HEK293 (cell line): Measurements from ENCODE around the gene KLRG1.

Experiments used
- CTCF ChIA-PET: fragments of 350-600 bp; formaldehyde crosslinking; extraction: SDS; loops from one replicate; lab custom pipeline; 2021; ENCODE audit warnings: antibody characterized with exemption; lab: Yijun Ruan, JAX
- POLR2A ChIA-PET: fragments of 300-600 bp; formaldehyde crosslinking; extraction: SDS; loops from one replicate; lab custom pipeline; 2020; ENCODE audit warnings: antibody characterized with exemption, inconsistent platforms; lab: Yijun Ruan, JAX
- H3K27ac ChIP-seq: fragments of 200-500 bp; sonication (Bioruptor generic); 2 replicates; pipeline ENCODE4 v1.5.1; 2014; ENCODE audit warnings: low read depth, low read length, control low read depth, inconsistent platforms; ENCODE audit errors: extremely low read depth
- H3K36me3 ChIP-seq, 2 experiments: fragments of 200-500 bp in 1 of 2; sonication (Bioruptor generic) in 1 of 2; 1 replicate in 1 of 2; 2 replicates in 1 of 2; pipeline ENCODE4 v1.5.1; 2014 to 2017; ENCODE audit warnings: inconsistent platforms in 2 of 2, low read length in 2 of 2; ENCODE audit not compliant: control insufficient read depth in 2 of 2, insufficient read depth in 1 of 2
- H3K4me1 ChIP-seq: fragments of 200-500 bp; sonication (Bioruptor generic); 2 replicates; pipeline ENCODE4 v1.5.1; 2014; ENCODE audit warnings: mild to moderate bottlenecking, low read length, inconsistent platforms; ENCODE audit not compliant: control insufficient read depth, insufficient read depth
- H3K4me3 ChIP-seq: 2 replicates; pipeline ENCODE4 v1.5.1; 2011; ENCODE audit warnings: low read depth, mild to moderate bottlenecking, control low read depth, low read length, moderate library complexity
- H3K9me3 ChIP-seq: fragments of 200-500 bp; sonication (Bioruptor generic); 2 replicates; pipeline ENCODE4 v1.5.1; 2014; ENCODE audit warnings: low read depth, low read length, inconsistent platforms; ENCODE audit not compliant: control insufficient read depth, insufficient read depth
- KLF9 ChIP-seq: fragments of 450-650 bp; formaldehyde crosslinking; IDR thresholded peaks from 2 replicates; pipeline ENCODE4 v1.5.1; 2016; ENCODE audit warnings: missing biosample characterization, missing genetic modification characterization, low read depth
- MEIS1 ChIP-seq: sonication (generic); formaldehyde crosslinking; IDR thresholded peaks from 2 replicates; pipeline ENCODE4 v1.8.1; 2022; ENCODE audit warnings: missing genetic modification reagents, mild to moderate bottlenecking, borderline replicate concordance
- MYNN ChIP-seq: fragments of 450-650 bp; formaldehyde crosslinking; IDR thresholded peaks from 2 replicates; pipeline ENCODE4 v1.5.1; 2016; ENCODE audit warnings: missing biosample characterization, missing genetic modification characterization, borderline replicate concordance
- REPIN1 ChIP-seq: fragments of 450-650 bp; formaldehyde crosslinking; IDR thresholded peaks from 2 replicates; pipeline ENCODE4 v1.5.1; 2017; ENCODE audit warnings: missing biosample characterization, missing genetic modification characterization, low read depth
- SCRT1 ChIP-seq: fragments of 450-650 bp; formaldehyde crosslinking; IDR thresholded peaks from 2 replicates; pipeline ENCODE4 v1.5.1; 2016; ENCODE audit warnings: missing biosample characterization, missing genetic modification characterization, borderline replicate concordance
- SP7 ChIP-seq: fragments of 450-650 bp; formaldehyde crosslinking; IDR thresholded peaks from 2 replicates; pipeline ENCODE4 v1.5.1; 2016; ENCODE audit warnings: missing biosample characterization, missing genetic modification characterization
- ZBTB20 ChIP-seq: fragments of 450-650 bp; formaldehyde crosslinking; IDR thresholded peaks from 2 replicates; pipeline ENCODE4 v1.5.1; 2016; ENCODE audit warnings: missing biosample characterization, missing genetic modification characterization
- ZEB2 ChIP-seq: fragments of 450-650 bp; formaldehyde crosslinking; IDR thresholded peaks from 2 replicates; pipeline ENCODE4 v1.5.1; 2016; ENCODE audit warnings: missing biosample characterization, missing genetic modification characterization
- ZNF133 ChIP-seq: fragments of 450-650 bp; formaldehyde crosslinking; IDR thresholded peaks from 2 replicates; pipeline ENCODE4 v1.5.1; 2016; ENCODE audit warnings: missing biosample characterization, missing genetic modification characterization
- ZNF175 ChIP-seq: fragments of 450-650 bp; formaldehyde crosslinking; IDR thresholded peaks from 2 replicates; pipeline ENCODE4 v1.5.1; 2016; ENCODE audit warnings: missing biosample characterization, missing genetic modification characterization
- ZNF366 ChIP-seq: fragments of 450-650 bp; formaldehyde crosslinking; conservative IDR thresholded peaks from 2 replicates; pipeline ENCODE4 v1.5.1; 2016; ENCODE audit warnings: missing biosample characterization, missing genetic modification characterization
- ZNF548 ChIP-seq: fragments of 450-650 bp; formaldehyde crosslinking; IDR thresholded peaks from 2 replicates; pipeline ENCODE4 v1.5.1; 2016; ENCODE audit warnings: missing biosample characterization, missing genetic modification characterization
- ZSCAN30 ChIP-seq: fragments of 450-650 bp; IDR thresholded peaks from 2 replicates; pipeline ENCODE4 v1.5.1; 2018; ENCODE audit warnings: missing biosample characterization, mild to moderate bottlenecking, missing genetic modification characterization, moderate library complexity
- TF ChIP-seq, protein P1 (sequence below): fragments of 450-650 bp; formaldehyde crosslinking; IDR thresholded peaks from 2 replicates; pipeline ENCODE4; 2016; ENCODE audit warnings: missing biosample characterization, missing genetic modification characterization
- TF ChIP-seq, protein P2 (sequence below): fragments of 450-650 bp; formaldehyde crosslinking; IDR thresholded peaks from 2 replicates; pipeline ENCODE4 v1.5.1; 2016; ENCODE audit warnings: missing biosample characterization, missing genetic modification characterization, borderline replicate concordance
- TF ChIP-seq, protein P3 (sequence below): fragments of 450-650 bp; formaldehyde crosslinking; IDR thresholded peaks from 2 replicates; pipeline ENCODE4 v1.5.1; 2016; ENCODE audit warnings: missing biosample characterization, missing genetic modification characterization, borderline replicate concordance

The KLRG1 gene

DNA sequence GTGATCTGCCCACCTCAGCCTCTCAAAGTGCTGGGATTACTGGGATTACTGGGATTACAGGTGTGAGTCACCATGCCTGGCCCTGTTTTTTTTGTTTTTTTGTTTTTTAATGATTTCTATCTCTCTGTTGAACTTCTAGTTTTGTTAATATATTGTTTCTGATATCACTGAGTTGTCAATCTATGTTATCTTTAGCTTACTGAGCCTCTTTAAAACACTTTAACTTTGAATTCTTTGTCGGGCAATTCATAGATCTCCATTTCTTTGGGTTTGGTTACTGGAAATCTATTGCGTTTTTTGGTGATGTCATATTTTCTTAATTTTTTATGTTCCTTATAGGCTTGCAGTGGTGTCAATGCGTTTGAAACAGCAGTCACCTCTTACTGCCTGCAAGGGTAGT is 9.2 kb upstream of the KLRG1 start (continued):
- TF ChIP-seq, protein P1, sequence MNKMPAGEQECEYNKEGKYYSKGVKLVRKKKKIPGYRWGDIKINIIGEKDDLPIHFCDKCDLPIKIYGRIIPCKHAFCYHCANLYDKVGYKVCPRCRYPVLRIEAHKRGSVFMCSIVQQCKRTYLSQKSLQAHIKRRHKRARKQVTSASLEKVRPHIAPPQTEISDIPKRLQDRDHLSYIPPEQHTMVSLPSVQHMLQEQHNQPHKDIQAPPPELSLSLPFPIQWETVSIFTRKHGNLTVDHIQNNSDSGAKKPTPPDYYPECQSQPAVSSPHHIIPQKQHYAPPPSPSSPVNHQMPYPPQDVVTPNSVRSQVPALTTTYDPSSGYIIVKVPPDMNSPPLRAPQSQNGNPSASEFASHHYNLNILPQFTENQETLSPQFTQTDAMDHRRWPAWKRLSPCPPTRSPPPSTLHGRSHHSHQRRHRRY (tag by site-specific recombination) = no peak
- TF ChIP-seq SCRT1 (no peak), SP7 (tag by site-specific recombination) (no peak)

DNA sequence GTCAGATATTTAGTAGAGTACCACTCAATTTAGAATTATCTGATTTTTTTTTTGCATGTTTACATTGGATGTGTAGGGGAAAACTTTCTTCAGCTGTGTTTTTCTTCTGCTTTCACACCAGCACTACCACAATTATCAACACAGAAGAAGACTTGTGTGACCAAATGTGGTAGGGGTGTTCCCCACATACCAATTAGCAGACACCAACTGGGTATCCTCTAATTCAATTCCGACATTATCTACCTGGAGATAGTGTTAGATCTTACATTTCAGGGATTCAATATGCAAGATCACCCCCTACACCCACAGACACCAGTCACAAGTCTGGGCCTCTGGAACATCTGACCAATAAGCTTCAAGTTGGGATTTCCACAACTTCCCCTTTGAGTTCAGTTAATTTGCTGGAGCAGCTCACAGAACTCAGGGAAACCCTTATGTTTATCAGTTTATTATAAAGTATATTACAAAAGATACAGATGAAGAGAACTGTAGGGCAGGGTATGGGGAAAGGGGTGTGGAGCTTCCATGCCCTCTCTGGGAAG is 4.1 kb upstream of the KLRG1 start:
- TF ChIP-seq KLF9 (tag by site-specific recombination) (no peak), ZEB2 (tag by site-specific recombination) (no peak), ZBTB20 (tag by site-specific recombination) (no peak), ZNF366 (tag by site-specific recombination) (no peak), MYNN (tag by site-specific recombination) (no peak), MEIS1 (CRISPR knock-in tag) (no peak), ZNF133 (tag by site-specific recombination) (no peak), ZSCAN30 (tag by site-specific recombination) (no peak), SCRT1 (no peak), REPIN1 (no peak), ZNF548 (no peak), ZNF175 (no peak)
- TF ChIP-seq, protein P2, sequence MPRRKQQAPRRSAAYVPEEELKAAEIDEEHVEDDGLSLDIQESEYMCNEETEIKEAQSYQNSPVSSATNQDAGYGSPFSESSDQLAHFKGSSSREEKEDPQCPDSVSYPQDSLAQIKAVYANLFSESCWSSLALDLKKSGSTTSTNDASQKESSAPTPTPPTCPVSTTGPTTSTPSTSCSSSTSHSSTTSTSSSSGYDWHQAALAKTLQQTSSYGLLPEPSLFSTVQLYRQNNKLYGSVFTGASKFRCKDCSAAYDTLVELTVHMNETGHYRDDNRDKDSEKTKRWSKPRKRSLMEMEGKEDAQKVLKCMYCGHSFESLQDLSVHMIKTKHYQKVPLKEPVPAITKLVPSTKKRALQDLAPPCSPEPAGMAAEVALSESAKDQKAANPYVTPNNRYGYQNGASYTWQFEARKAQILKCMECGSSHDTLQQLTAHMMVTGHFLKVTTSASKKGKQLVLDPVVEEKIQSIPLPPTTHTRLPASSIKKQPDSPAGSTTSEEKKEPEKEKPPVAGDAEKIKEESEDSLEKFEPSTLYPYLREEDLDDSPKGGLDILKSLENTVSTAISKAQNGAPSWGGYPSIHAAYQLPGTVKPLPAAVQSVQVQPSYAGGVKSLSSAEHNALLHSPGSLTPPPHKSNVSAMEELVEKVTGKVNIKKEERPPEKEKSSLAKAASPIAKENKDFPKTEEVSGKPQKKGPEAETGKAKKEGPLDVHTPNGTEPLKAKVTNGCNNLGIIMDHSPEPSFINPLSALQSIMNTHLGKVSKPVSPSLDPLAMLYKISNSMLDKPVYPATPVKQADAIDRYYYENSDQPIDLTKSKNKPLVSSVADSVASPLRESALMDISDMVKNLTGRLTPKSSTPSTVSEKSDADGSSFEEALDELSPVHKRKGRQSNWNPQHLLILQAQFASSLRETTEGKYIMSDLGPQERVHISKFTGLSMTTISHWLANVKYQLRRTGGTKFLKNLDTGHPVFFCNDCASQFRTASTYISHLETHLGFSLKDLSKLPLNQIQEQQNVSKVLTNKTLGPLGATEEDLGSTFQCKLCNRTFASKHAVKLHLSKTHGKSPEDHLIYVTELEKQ (tag by site-specific recombination) = no peak
- TF ChIP-seq, protein P3, sequence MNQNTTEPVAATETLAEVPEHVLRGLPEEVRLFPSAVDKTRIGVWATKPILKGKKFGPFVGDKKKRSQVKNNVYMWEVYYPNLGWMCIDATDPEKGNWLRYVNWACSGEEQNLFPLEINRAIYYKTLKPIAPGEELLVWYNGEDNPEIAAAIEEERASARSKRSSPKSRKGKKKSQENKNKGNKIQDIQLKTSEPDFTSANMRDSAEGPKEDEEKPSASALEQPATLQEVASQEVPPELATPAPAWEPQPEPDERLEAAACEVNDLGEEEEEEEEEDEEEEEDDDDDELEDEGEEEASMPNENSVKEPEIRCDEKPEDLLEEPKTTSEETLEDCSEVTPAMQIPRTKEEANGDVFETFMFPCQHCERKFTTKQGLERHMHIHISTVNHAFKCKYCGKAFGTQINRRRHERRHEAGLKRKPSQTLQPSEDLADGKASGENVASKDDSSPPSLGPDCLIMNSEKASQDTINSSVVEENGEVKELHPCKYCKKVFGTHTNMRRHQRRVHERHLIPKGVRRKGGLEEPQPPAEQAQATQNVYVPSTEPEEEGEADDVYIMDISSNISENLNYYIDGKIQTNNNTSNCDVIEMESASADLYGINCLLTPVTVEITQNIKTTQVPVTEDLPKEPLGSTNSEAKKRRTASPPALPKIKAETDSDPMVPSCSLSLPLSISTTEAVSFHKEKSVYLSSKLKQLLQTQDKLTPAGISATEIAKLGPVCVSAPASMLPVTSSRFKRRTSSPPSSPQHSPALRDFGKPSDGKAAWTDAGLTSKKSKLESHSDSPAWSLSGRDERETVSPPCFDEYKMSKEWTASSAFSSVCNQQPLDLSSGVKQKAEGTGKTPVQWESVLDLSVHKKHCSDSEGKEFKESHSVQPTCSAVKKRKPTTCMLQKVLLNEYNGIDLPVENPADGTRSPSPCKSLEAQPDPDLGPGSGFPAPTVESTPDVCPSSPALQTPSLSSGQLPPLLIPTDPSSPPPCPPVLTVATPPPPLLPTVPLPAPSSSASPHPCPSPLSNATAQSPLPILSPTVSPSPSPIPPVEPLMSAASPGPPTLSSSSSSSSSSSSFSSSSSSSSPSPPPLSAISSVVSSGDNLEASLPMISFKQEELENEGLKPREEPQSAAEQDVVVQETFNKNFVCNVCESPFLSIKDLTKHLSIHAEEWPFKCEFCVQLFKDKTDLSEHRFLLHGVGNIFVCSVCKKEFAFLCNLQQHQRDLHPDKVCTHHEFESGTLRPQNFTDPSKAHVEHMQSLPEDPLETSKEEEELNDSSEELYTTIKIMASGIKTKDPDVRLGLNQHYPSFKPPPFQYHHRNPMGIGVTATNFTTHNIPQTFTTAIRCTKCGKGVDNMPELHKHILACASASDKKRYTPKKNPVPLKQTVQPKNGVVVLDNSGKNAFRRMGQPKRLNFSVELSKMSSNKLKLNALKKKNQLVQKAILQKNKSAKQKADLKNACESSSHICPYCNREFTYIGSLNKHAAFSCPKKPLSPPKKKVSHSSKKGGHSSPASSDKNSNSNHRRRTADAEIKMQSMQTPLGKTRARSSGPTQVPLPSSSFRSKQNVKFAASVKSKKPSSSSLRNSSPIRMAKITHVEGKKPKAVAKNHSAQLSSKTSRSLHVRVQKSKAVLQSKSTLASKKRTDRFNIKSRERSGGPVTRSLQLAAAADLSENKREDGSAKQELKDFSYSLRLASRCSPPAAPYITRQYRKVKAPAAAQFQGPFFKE (tag by site-specific recombination) = no peak
- ChIA-PET POLR2A (no interaction called here), CTCF (interaction anchor here (0.7 kb wide), 1 partner anchor 867 kb away, joined by 3 read pairs; no protein-coding TSS in a partner anchor)
- H3K4me1 ChIP-seq = no peaks in the 10 kb centered on the region
- H3K27ac ChIP-seq = no peak overlapping the region
- no peaks in the 10 kb centered on the region for H3K9me3 ChIP-seq
- no peaks in the 10 kb centered on the region for H3K36me3 ChIP-seq
- no peak overlapping the region for H3K4me3 ChIP-seq
